ENCODE measurements around the gene CCL28. TPM values are rescaled to one million over a fixed set of nuclear protein-coding genes. Genes with fewer than 3 reads are reported as not detected.

The CCL28 gene
- total and polyA plus RNA-seq, 2 donors (not counting 1 experiment from before 2014, with no cell fraction given): 1.1 to 2.0 TPM

- no peaks in the 10 kb centered on the region for H3K36me3 ChIP-seq (ENCODE audit: control insufficient read depth, insufficient read depth, low read length)
- no peak for DNase-seq (ENCODE audit: low read depth in 2 of 2)
- H3K4me3 ChIP-seq (replicated peaks in 1 of 4; ENCODE audit: control extremely low read depth in 1 of 4, insufficient read depth in 1 of 4, low read depth in 3 of 4, low read length in 4 of 4): no peak overlapping the region
- H4K20me1 ChIP-seq (ENCODE audit: control insufficient read depth, extremely low read depth, insufficient read depth, low read length): no peaks in the 10 kb centered on the region
- no peak overlapping the region for H3K4me2 ChIP-seq (ENCODE audit: extremely low read depth, insufficient read depth, low read length)
- no peak overlapping the region for H3K27ac ChIP-seq (ENCODE audit: insufficient read depth, low read length)
- no peak overlapping the region for H3K9ac ChIP-seq (ENCODE audit: insufficient read depth, low read length)
- H3K4me1 ChIP-seq (ENCODE audit: control insufficient read depth, extremely low read depth, insufficient read depth, low read length): no peaks in the 10 kb centered on the region
- peaks cover 4% of the 10 kb centered on the region for H3K27me3 ChIP-seq (ENCODE audit: control insufficient read depth, insufficient read depth, low read length)
- no peak overlapping the region for H2AFZ ChIP-seq (ENCODE audit: low read length)
- no peaks in the 10 kb centered on the region for H3K79me2 ChIP-seq (ENCODE audit: control insufficient read depth, insufficient read depth, low read length)
- H3K9me3 ChIP-seq (ENCODE audit: control insufficient read depth, insufficient read depth, low read depth, low read length): no peaks in the 10 kb centered on the region
- no peak for TF ChIP-seq CTCF (conservative IDR thresholded peaks at IDR 0.05 in 1 of 2, IDR thresholded peaks at IDR 0.05 in 1 of 2; ENCODE audit: low read depth in 1 of 2, low read length in 2 of 2)
- no peak for TF ChIP-seq EZH2 (IDR thresholded peaks at IDR 0.05; ENCODE audit: low read length, missing control alignments)
These were observed 53.9 kb downstream of the CCL28 start for GRCh38 chr5:43358301-43358700.

- Histone ChIP-seq H3K4me1 (ENCODE audit: control insufficient read depth, extremely low read depth, insufficient read depth, low read length) (no peaks in the 10 kb centered on the region), H2AFZ (ENCODE audit: low read length) (no peak overlapping the region), H3K9me3 (ENCODE audit: control insufficient read depth, insufficient read depth, low read depth, low read length) (no peaks in the 10 kb centered on the region), H3K4me2 (ENCODE audit: extremely low read depth, insufficient read depth, low read length) (no peak overlapping the region), H3K4me3 (replicated peaks in 1 of 4; ENCODE audit: control extremely low read depth in 1 of 4, insufficient read depth in 1 of 4, low read depth in 3 of 4, low read length in 4 of 4) (no peak overlapping the region), H3K79me2 (ENCODE audit: control insufficient read depth, insufficient read depth, low read length) (no peaks in the 10 kb centered on the region), H3K36me3 (ENCODE audit: control insufficient read depth, insufficient read depth, low read length) (no peaks in the 10 kb centered on the region), H3K9ac (ENCODE audit: insufficient read depth, low read length) (no peak overlapping the region), H4K20me1 (ENCODE audit: control insufficient read depth, extremely low read depth, insufficient read depth, low read length) (no peaks in the 10 kb centered on the region), H3K27me3 (ENCODE audit: control insufficient read depth, insufficient read depth, low read length) (peaks cover 4% of the 10 kb centered on the region), H3K27ac (ENCODE audit: insufficient read depth, low read length) (no peak overlapping the region)
- no peak for DNase-seq (ENCODE audit: low read depth in 2 of 2)
- no peak for TF ChIP-seq EZH2 (IDR thresholded peaks at IDR 0.05; ENCODE audit: low read length, missing control alignments)
These were observed 54.3 kb downstream of the CCL28 start for GRCh38 chr5:43357878-43358281.

- Histone ChIP-seq H3K4me2 (ENCODE audit: extremely low read depth, insufficient read depth, low read length) (no peak overlapping the region), H3K9ac (ENCODE audit: insufficient read depth, low read length) (no peak overlapping the region), H3K4me1 (ENCODE audit: control insufficient read depth, extremely low read depth, insufficient read depth, low read length) (no peaks in the 10 kb centered on the region), H3K4me3 (replicated peaks in 1 of 4; ENCODE audit: control extremely low read depth in 1 of 4, insufficient read depth in 1 of 4, low read depth in 3 of 4, low read length in 4 of 4) (no peak overlapping the region), H4K20me1 (ENCODE audit: control insufficient read depth, extremely low read depth, insufficient read depth, low read length) (no peaks in the 10 kb centered on the region), H3K36me3 (ENCODE audit: control insufficient read depth, insufficient read depth, low read length) (no peaks in the 10 kb centered on the region), H3K27me3 (ENCODE audit: control insufficient read depth, insufficient read depth, low read length) (peaks cover 4% of the 10 kb centered on the region), H2AFZ (ENCODE audit: low read length) (no peak overlapping the region), H3K79me2 (ENCODE audit: control insufficient read depth, insufficient read depth, low read length) (no peaks in the 10 kb centered on the region), H3K9me3 (ENCODE audit: control insufficient read depth, insufficient read depth, low read depth, low read length) (no peaks in the 10 kb centered on the region), H3K27ac (ENCODE audit: insufficient read depth, low read length) (no peak overlapping the region)
- TF ChIP-seq CTCF (conservative IDR thresholded peaks at IDR 0.05 in 1 of 2, IDR thresholded peaks at IDR 0.05 in 1 of 2; ENCODE audit: low read depth in 1 of 2, low read length in 2 of 2) (no peak), EZH2 (IDR thresholded peaks at IDR 0.05; ENCODE audit: low read length, missing control alignments) (no peak)
- DNase-seq (ENCODE audit: low read depth in 2 of 2): no peak
These were observed 55.1 kb downstream of the CCL28 start for GRCh38 chr5:43357067-43357466.

Data from fibroblast of lung (primary cell).